AG04449 (cell line): ENCODE data around the gene CDC42EP4.

Source experiments
- CTCF ChIA-PET: fragments of 350-600 bp; formaldehyde crosslinking; extraction: SDS; loops from one replicate; lab custom pipeline; 2021; ENCODE audit warnings: antibody characterized with exemption; lab: Yijun Ruan, JAX
- POLR2A ChIA-PET: fragments of 400-600, 350-600 bp; formaldehyde crosslinking; extraction: SDS; loops from one replicate; lab custom pipeline; 2020; ENCODE audit warnings: antibody characterized with exemption, inconsistent platforms; lab: Yijun Ruan, JAX
- DNase-seq: peaks from one replicate; pipeline ENCODE4 v3.0.0-alpha.2; 2010; ENCODE audit warnings: low read depth, low spot score
- H3K4me3 ChIP-seq: 2 replicates; pipeline ENCODE4 v1.5.1; 2011; ENCODE audit warnings: low read depth, mild to moderate bottlenecking, control low read depth, low read length
- TF ChIP-seq, protein P1 (sequence below): IDR thresholded peaks from one replicate; pipeline ENCODE4 v1.5.1; 2011; ENCODE audit warnings: mild to moderate bottlenecking, moderate library complexity, low read length, control low read depth, inconsistent platforms; ENCODE audit not compliant: insufficient read depth; ENCODE audit errors: missing control alignments

The CDC42EP4 gene

DNA sequence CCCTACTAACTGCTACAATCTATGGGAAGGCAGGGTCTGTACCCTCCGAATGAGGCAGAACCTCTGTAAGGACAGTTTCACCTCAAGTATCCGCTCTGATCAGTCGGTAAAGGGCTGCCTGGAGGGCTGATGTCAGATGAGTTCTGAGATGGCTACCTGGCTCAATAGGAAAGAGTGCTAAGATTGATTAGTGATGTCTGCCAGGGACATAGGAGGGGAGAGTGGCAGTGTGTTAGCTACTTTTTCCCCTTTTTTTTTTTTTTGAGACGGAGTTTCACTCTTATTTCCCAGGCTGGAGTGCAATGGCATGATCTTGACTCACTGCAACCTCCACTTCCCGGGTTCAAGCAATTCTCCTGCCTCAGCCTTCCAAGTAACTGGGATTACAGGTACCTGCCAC lies 39.1 kb upstream of the CDC42EP4 start:
- CTCF ChIA-PET: interaction anchor here (1.0 to 1.6 kb wide), 2 partner anchors 10 to 19 kb away, joined by 3 to 6 read pairs; no protein-coding TSS in a partner anchor
- DNase-seq: no peak
- POLR2A ChIA-PET: no interaction called here
- TF ChIP-seq, protein P1, sequence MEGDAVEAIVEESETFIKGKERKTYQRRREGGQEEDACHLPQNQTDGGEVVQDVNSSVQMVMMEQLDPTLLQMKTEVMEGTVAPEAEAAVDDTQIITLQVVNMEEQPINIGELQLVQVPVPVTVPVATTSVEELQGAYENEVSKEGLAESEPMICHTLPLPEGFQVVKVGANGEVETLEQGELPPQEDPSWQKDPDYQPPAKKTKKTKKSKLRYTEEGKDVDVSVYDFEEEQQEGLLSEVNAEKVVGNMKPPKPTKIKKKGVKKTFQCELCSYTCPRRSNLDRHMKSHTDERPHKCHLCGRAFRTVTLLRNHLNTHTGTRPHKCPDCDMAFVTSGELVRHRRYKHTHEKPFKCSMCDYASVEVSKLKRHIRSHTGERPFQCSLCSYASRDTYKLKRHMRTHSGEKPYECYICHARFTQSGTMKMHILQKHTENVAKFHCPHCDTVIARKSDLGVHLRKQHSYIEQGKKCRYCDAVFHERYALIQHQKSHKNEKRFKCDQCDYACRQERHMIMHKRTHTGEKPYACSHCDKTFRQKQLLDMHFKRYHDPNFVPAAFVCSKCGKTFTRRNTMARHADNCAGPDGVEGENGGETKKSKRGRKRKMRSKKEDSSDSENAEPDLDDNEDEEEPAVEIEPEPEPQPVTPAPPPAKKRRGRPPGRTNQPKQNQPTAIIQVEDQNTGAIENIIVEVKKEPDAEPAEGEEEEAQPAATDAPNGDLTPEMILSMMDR: no peak
- H3K4me3 ChIP-seq: no peak overlapping the region

DNA sequence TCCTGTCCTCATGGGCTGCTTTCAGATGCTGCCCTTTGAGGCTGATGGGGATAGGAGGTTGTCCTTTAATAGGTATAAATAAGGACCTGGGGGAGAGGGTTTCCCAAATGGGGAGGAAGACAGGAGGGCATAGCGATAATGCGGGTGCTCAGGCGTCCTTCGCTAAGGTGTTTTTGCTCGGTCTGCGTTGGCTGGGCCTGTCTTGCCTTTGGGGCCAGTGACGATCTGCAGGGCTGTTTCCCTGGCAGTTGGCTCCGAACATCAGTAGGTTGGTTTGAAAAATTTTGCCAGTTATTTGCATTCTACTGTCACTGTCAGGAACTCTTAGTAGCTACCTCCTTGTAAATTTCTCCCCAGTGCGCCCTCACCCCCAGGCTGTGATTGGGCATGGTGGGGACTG lies 37.8 kb upstream of the CDC42EP4 start:
- no peak overlapping the region for H3K4me3 ChIP-seq
- no peak for DNase-seq
- ChIA-PET POLR2A (no interaction called here), CTCF (interaction anchor here (0.8 to 1.9 kb wide), 3 partner anchors 20 to 104 kb away, joined by 3 to 14 read pairs (median 3); no protein-coding TSS in a partner anchor)
- TF ChIP-seq, protein P1: no peak

DNA sequence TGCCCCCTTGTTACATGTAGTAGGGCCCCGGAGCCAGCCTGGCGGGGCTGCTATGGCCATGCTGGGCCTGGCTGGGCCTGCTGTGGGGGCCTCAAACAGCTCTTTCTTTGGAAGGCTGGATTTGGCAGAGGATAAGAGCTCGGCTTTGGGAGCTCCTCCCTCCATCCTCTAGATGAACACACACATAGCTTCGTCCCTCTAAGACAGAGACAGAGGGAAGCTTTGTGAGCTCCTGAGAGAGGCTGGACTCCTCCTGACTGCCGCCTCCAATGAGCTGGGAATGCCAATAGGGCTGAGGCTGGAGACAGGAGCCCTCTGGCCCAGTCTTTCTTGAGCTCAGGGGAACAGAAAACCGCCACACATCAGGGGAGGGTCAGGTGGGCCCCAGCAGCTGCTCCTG lies 37.3 kb upstream of the CDC42EP4 start:
- POLR2A ChIA-PET: no interaction called here

DNA sequence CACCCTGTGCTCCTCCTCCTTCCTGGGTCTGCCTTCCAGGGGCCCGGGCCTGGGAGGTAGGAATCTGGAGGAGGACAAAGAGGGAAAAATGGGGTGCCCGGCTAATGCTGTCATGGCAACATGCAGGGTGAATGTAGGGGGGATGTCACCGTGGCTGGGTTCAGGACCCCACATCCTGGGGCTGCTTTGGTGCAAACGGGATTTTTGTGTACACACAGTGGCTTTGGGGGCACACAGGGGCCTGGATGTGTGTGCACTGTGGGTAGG lies 37.0 kb upstream of the CDC42EP4 start:
- no peak for DNase-seq
- ChIA-PET CTCF (interaction anchor here (0.7 to 1.9 kb wide), 4 partner anchors 21 to 103 kb away, joined by 3 to 14 read pairs (median 3); no protein-coding TSS in a partner anchor), POLR2A (no interaction called here)
- TF ChIP-seq, protein P1: no peak
- H3K4me3 ChIP-seq: no peak overlapping the region

More for the DNA sequence above, 37.3 kb upstream of the CDC42EP4 start:
- TF ChIP-seq, protein P1: no peak
- H3K4me3 ChIP-seq: no peak overlapping the region
- CTCF ChIA-PET: interaction anchor here (0.7 to 1.9 kb wide), 4 partner anchors 21 to 103 kb away, joined by 3 to 14 read pairs (median 3); no protein-coding TSS in a partner anchor
- no peak for DNase-seq

GRCh38 chr17:73348018-73348828 lies 36.4 kb upstream of the CDC42EP4 start:
- CTCF ChIA-PET: interaction anchor here (0.7 to 2.0 kb wide), 3 partner anchors 22 to 93 kb away, joined by 3 to 13 read pairs (median 7); no protein-coding TSS in a partner anchor
- H3K4me3 ChIP-seq: no peak overlapping the region
- TF ChIP-seq, protein P1: no peak
- POLR2A ChIA-PET: no interaction called here
- no peak for DNase-seq

DNA sequence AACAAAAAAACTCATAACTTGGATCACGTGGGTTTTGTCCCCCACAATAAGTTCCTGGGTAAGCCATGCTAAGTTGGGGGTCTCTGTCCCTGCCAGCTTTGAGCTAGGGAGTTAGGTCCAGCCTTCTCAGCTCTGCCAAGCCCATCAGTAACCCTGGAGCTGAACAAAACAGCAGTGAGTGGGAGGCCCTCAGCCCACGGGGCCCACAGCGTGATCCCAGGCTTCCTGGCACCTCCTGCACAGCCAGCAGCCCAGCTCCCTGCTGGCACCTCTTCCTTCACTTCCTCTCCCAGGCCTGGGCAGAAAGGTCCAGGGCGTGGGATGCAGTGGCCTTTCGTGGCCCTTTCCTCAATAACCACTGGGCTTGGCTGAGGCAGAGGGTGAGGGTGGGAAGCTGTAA lies 35.5 kb upstream of the CDC42EP4 start:
- TF ChIP-seq, protein P1: no peak
- ChIA-PET CTCF (interaction anchor here (1.1 to 2.0 kb wide), 2 partner anchors 23 to 92 kb away, joined by 7 to 13 read pairs; no protein-coding TSS in a partner anchor), POLR2A (no interaction called here)

More for the DNA sequence above, 35.5 kb upstream of the CDC42EP4 start:
- no peak for DNase-seq
- no peak overlapping the region for H3K4me3 ChIP-seq
